Activated CD4-positive, alpha-beta T cell treated with anti-CD3 and anti-CD28 coated beads, Interleukin-2, amount 50 U/mL, for 4 hours (primary cell): ENCODE measurements around the gene TNRC6B.
"Not testable (repeated sequence)": the region's sequence is repeated elsewhere in the genome, so short reads cannot be mapped to it uniquely, and the experiment has no call there.

Experiments used
- DNase-seq, 2 experiments: peaks; one replicate each; pipeline ENCODE4 v3.0.0-alpha.2; 2020

Gene TNRC6B

GRCh38 chr22:40212121-40212520 lies 34.4 kb downstream of the TNRC6B start:
- DNase-seq = no peak

DNA sequence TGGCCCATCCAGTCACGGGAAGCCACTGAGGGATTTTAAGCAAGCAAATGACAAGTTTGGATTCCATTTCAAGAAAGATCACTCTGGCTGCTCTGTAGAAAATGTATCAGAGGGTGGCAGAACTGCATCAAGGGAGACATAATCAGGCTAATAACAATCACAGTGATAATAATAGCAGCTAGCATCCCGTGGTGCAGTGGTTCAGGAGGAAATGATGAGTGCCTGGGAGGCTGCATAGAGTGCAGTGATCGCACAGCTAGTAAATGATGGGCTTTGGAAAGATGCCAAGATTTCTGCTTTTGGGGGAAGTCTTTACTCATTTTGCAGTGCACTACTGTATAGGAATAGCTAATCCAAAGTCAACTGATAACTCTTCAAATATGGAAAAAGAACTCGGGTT lies 35.8 kb downstream of the TNRC6B start:
- DNase-seq = no peak

- DNase-seq = no peak
Observed at GRCh38 chr22:40215266-40215665, 37.5 kb downstream of the TNRC6B start.

GRCh38 chr22:40216041-40216756 lies 38.5 kb downstream of the TNRC6B start:
- no peak for DNase-seq

- no peak for DNase-seq
Observed at GRCh38 chr22:40218152-40218551, 40.4 kb downstream of the TNRC6B start.

- DNase-seq = no peak
Observed at GRCh38 chr22:40218723-40219294, 41.1 kb downstream of the TNRC6B start.

DNA sequence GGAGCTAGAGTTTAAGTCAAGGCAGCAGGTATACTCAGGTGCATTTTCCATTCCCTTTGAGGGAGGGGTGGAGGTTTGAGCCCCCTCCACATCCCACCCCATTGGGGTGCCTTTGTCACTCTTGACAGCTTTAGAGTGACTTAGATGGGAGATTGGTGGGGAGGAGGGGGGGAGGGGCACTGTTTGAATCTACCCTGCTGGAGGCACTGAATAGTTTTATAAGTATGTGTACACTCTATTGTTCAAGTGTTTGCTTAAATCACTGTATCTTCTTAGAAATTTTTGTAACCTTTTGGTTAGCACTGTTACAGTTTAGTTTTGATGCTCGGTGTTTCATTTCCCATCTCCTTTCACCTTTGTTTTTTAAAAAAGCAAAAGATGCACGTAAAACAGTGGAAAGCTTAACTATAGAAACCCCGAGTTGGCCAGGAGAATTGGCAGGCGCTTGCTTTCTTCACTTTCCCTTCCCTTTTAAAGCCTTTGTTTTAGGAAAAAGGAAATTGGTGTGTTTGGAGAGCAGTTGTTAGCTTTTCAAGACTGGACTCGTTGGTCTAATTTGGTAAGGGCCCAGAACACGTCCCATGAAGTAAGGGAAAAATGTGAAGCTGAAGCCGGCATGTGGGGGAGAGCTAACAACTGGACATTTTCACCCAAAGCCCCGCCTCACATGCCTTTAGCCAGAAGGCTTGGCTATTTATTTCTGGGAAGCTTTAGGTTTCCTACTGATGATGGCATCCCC lies 42.8 kb downstream of the TNRC6B start:
- no peak for DNase-seq

DNA sequence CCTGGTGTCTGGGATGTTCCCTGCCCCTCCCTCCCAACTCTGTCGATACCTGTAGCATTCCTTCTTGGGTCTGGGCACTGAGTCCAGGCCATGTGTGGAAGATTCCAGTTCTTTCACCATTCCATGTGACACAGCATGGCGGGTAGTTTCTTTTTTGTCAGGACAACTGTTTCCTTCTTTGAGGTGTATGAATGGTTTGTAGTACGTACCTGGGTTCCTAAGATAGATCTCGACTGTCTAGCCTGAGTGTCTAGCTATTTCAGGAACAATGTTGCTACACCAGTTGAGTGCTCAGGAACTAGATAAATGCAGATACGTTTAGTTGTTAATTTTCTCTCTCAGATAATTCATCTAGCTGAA lies 43.3 kb downstream of the TNRC6B start:
- DNase-seq = no peak

DNA sequence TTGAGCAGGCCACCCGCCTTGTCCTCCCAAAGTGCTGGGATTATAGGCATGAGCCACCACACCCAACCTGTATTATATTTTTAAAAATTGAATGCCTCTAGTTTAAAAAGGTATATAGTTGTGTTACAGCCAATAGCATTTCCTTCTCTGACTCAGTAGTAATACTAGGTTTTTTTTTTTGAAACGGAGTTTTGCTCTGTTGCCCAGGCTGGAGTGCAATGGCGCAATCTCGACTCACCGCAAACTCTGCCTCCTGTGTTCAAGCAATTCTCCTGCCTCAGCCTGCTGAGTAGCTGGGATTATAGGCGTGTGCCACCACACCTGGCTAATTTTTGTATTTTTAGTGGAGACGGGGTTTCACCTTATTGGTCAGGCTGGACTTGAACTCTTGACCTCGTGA lies 45.3 kb downstream of the TNRC6B start:
- not testable (repeated sequence) for DNase-seq

- DNase-seq = peak; percentile 54 to 63
Observed at GRCh38 chr22:40224702-40225101, 47.0 kb downstream of the TNRC6B start.

DNA sequence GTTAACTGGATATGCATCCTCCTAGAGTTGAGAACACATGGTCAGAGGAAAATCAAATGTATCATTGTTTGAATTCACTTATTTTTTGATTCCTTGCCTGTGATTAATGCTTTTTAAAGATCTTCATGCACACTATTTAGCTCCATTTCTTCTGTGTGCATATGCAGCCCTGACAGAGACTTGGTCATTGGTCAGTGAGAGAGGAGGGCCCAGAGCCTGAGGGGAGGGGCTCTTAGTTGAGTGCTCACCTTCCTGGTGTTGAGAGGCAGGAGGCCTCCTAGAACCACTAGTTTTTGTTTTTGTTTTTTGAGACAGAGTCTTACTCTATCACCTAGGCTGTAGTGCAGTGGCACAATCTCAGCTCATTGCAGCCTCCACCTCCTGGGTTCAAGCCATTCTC lies 48.9 kb downstream of the TNRC6B start:
- no peak for DNase-seq

DNA sequence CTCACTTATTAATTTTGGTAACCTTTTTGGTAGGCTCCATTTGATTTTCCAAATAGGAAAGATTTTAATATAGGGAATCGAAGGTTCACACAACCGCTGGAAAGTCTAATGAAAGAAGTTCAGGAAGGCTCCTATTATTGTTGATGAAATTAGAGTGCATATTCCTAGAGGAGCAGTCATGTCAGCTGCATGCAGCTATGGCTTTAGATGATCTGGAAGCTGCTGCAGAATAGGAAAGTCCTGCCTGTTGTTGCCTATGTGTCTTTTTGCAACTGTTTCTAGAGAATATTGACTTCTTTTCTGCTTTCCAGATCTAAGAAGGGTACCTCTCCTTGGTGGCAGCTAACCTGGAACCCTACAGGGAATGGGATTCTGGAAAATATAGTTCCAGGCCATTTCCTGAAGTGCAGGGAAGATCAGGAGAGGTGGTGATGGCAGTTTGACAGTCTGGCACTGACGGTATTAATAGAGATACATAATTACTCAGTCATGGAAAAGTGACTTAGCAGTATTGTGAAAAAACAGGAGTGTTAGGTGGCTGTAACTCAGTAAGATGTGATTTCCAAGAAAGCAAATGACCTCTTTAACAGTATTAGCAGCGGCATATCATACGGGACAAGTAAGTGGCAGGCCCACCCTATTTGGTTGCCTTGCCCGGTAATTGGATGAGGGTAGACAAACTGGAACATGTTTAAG lies 54.0 kb downstream of the TNRC6B start:
- no peak for DNase-seq

- no peak for DNase-seq
Observed at GRCh38 chr22:40232624-40233023, 54.9 kb downstream of the TNRC6B start.

DNA sequence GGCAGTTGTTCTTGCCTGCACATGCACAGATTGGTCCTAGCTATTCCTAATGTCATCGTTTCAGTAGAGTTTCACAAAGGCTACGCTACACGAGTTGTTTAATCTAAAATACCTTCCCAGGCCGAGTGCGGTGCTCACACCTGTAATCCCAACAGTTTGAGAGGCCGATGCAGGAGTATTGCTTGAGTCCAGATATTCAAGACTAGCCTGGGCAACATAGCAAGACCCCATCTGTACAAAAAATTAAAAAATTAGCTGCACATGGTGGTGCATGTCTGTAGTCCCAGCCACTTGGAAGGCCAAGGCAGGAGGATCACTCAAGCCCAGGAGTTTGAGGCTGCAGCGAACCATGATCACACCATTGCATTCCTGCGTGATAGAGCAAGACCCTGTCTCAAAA lies 56.2 kb downstream of the TNRC6B start:
- no peak for DNase-seq

DNA sequence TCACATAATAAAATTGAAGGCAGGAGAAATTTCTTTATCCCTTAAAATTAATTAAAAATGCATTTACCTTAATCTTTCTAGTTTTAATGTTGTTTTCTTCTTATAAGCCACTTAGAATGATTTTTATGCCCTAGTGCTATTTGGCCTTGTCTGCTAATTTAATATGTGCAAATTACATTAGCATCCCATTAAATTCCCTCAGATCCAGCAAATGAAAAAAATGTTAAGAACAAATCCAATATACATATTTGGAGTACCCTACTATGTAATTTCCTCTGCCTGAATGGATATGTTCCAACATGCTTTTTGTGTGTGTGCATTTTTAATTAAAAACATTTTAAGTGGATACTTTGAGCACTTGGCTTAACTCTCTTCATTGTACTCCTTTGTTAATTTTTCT lies 56.9 kb downstream of the TNRC6B start:
- no peak for DNase-seq

GRCh38 chr22:40235308-40235707 lies 57.6 kb downstream of the TNRC6B start:
- no peak for DNase-seq

GRCh38 chr22:40236131-40236665 lies 58.5 kb downstream of the TNRC6B start:
- no peak for DNase-seq

DNA sequence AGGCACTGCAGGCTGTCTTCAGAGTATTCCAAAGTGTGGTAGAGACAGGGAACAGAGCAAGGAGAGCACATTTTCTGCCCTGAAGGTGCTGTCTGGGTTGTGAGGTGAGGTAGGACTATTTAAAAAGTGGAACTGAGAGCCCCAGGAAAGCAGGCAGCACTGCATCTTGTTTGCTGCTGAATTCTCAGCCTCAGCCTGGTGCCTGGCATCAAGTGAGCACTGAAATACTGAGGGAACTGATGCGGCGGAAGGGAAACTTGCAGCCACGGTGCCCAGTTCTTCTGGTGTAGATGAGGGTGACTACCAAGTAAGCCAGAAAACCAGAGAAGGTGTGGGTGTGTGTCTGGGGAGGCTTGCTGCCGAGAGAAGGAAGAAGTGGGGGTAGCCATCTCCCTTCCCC lies 59.5 kb downstream of the TNRC6B start:
- no peak for DNase-seq

GRCh38 chr22:40237788-40238424 lies 60.2 kb downstream of the TNRC6B start:
- DNase-seq = no peak

GRCh38 chr22:40238425-40239344 lies 61.0 kb downstream of the TNRC6B start:
- DNase-seq = no peak

DNA sequence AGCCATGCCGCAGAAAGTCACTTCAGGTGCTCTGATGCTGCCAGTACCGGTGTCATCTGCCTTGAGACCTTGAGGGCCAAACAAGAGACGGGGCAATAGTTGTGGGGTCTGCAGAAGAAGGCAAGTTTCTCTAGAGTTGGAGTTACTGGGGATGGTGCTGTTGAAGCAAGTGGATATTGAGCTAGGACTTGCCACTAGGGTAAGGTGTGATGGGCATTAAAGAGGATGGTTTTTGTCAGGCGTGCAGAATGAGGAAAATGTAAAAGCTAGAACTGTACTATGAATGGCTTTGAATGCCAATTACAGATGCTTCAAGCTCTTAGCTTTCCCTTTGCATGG lies 61.6 kb downstream of the TNRC6B start:
- DNase-seq = no peak

- no peak for DNase-seq
Observed at GRCh38 chr22:40240160-40240559, 62.4 kb downstream of the TNRC6B start.
